ENCODE data around the gene XYLT1.

XYLT1 gene

DNA sequence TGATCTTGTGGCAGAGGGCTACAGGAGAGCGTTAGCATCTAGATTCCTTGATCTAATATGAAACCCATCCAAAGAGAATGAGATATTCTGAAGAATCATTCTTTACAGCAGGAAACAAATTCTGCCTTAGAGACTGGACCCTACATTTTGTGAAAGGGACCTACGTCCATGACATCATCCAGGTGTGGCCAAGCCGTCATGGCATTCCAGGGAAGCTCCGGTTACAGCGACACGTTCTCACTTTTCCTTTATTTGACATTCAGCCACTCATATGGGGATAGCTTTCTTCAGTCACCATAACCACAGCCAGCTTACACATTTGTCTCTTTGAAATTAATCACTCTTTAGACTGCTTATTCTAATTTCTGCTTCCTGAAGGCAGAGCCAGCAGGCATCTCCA lies 408.1 kb downstream of the XYLT1 start:
- DNase-seq (ENCODE audit: low read depth in 2 of 2) = no peak

DNA sequence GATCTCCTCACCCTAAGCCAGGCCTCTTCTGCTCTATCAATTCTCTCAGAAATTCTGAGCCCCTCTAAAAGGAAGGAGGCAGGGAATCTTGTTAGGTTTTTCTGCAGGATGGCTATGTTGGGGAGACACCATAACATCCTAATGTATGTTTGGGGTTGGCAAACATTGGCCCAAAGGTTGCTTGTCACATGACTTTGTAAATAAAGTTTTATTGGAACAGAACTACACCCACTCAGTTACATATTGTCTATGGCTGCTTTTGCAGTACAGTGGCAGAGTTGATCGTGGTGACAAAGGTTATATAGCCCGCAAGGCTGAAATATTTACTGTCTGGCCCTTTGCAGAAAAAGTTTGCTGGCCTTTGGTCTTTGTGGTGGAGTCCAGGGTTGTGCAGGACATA lies 409.4 kb downstream of the XYLT1 start:
- no peak for DNase-seq (ENCODE audit: low read depth in 2 of 2)

DNA sequence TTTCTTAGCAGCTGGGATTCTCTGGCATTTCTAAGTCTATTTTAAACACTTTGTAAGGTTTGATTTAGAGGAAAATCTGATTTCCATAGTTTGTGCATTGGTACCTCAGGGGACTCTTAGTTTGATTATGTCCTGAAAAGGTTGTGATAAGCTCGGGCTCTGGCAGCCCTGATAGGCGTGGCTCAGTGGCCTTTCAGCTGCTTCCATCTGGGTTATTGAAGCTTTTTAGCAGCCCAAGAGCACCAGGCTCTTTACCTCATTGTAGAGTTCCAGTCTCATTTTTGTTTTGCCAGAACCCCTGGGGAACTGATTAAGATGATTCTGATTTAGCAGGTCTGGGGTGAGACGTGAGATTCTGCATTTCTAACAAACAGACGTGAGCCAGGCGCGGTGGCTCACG lies 412.3 kb downstream of the XYLT1 start:
- no peak for DNase-seq (ENCODE audit: low read depth in 2 of 2)

DNA sequence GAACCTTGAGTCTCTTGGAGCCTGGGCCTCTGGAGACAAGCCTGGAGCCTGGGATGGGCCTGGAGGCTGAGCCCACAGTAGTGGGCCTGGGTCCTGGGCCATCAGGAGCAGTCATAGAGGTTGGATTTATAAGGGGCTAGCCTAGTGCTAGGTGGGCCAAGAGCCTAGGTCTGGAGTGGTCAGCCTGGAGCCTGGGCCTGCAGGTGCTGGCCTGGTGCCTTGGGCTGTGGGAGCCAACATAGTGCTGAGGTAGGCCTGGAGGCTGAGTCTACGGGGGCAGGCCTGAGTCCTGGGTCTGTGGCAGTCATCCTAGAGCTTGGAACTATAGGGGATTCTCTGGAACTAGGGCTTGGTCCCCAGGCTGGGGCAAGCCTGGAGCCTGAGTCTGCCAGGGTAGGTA lies 414.1 kb downstream of the XYLT1 start:
- no peak for DNase-seq (ENCODE audit: low read depth in 2 of 2)

DNA sequence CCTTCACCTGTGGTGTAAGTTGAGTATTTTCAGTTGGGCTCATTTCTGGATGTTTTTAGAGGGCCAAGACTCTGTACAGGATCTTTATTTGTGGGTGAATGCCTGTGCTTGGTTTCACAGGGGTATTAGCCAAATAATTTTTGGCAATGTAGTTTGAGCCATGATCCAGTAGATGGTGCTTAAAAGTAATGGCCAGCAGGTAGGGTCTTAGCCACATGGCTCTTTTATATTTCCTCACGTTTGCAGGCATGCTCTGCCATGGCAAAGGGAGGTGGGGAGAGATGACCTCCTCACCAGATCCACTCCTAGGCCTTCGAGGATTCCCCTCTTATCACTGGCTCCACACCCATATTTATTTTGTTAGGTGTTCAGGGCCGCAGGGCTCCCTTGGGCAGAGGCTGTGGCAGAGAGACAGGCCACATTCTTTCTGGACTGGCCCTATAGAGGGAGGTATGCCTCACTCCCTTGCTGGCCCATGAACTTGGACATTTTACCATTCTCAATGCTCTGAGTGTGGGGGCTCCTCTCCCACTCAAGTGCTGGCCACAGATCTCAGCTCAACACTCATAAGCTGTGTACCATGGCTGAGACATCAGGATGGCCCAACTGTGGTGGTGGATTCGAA lies 417.1 kb downstream of the XYLT1 start:
- no peak for DNase-seq (ENCODE audit: low read depth in 2 of 2)

All from stimulated activated CD4-positive, alpha-beta T cell treated with anti-CD3 and anti-CD28 coated beads, Interleukin-1b, Interleukin-23, amount 100 ng/mL, for 4 hours (primary cell).